ENCODE data around the gene DNAH11. TPM values are rescaled to one million over a fixed set of nuclear protein-coding genes. Genes with fewer than 3 reads are reported as not detected.

Gene DNAH11
- total RNA-seq, 2 donors from 2014 or later: 0.05 to 0.32 TPM

DNA sequence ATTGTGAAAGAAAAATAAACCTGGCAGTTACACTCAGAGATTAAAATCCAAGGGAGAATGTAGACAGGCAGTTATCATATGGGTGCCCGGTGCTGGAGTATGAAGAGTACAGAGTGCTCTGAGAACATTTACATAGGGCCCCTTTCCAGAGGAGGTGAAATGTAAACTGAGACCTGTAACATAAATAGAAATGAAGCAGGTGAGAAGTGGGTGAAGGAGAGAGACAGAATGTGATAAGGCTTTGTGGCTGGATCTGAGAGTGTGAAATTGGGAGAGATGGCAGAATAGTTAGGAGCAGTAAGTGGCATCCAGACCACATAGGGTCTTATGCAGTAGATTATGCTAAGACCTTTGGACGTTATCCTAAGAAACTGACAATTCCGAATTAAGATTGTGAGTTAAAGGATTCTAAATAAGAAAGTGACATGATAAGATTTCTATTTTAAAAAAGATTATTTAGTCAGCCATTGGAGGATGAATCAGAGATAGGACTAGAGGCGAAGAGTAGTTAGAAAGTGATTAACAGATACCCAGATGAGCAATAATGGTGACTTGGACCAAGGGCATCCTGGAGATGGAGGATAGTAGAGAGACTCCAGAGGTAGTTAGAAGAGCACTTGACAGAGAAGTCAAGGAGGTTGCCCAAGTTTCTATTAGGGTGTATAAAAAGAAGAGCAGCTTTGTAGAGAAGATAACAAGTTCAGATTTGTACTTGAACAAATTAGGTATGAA, 36.7 kb downstream of the DNAH11 start:
- no peak for TF ChIP-seq CTCF (IDR thresholded peaks at IDR 0.05)
- H3K36me3 ChIP-seq: no peaks in the 10 kb centered on the region
- no peak overlapping the region for H3K9ac ChIP-seq (ENCODE audit: low read depth in 2 of 2, low read length in 2 of 2)
- no peaks in the 10 kb centered on the region for H3K4me1 ChIP-seq
- H3K9me3 ChIP-seq: no peaks in the 10 kb centered on the region
- no peak for DNase-seq
- no peaks in the 10 kb centered on the region for H3K27me3 ChIP-seq
- H3K27ac ChIP-seq: no peak overlapping the region
- intact Hi-C loops (cut with DNase I): no loop called here
- H3K4me3 ChIP-seq: no peak overlapping the region

- intact Hi-C loops (cut with DNase I): no loop called here
- no peaks in the 10 kb centered on the region for H3K9me3 ChIP-seq
- no peak for DNase-seq
- no peak overlapping the region for H3K27ac ChIP-seq
- H3K36me3 ChIP-seq: no peaks in the 10 kb centered on the region
- H3K27me3 ChIP-seq: no peaks in the 10 kb centered on the region
- H3K4me1 ChIP-seq: no peaks in the 10 kb centered on the region
- no peak for TF ChIP-seq CTCF (IDR thresholded peaks at IDR 0.05)
- H3K4me3 ChIP-seq: no peak overlapping the region
- no peak overlapping the region for H3K9ac ChIP-seq (ENCODE audit: low read depth in 2 of 2, low read length in 2 of 2)
Observed at GRCh38 chr7:21580073-21580521, 37.3 kb downstream of the DNAH11 start.

- no peak for TF ChIP-seq CTCF (IDR thresholded peaks at IDR 0.05)
- no peak overlapping the region for H3K27ac ChIP-seq
- H3K9ac ChIP-seq (ENCODE audit: low read depth in 2 of 2, low read length in 2 of 2): no peak overlapping the region
- no peaks in the 10 kb centered on the region for H3K9me3 ChIP-seq
- no peak for DNase-seq
- no peaks in the 10 kb centered on the region for H3K36me3 ChIP-seq
- no peaks in the 10 kb centered on the region for H3K4me1 ChIP-seq
- no peak overlapping the region for H3K4me3 ChIP-seq
- intact Hi-C loops (cut with DNase I): no loop called here
- no peaks in the 10 kb centered on the region for H3K27me3 ChIP-seq
Observed at GRCh38 chr7:21585070-21585724, 42.4 kb downstream of the DNAH11 start.

DNA sequence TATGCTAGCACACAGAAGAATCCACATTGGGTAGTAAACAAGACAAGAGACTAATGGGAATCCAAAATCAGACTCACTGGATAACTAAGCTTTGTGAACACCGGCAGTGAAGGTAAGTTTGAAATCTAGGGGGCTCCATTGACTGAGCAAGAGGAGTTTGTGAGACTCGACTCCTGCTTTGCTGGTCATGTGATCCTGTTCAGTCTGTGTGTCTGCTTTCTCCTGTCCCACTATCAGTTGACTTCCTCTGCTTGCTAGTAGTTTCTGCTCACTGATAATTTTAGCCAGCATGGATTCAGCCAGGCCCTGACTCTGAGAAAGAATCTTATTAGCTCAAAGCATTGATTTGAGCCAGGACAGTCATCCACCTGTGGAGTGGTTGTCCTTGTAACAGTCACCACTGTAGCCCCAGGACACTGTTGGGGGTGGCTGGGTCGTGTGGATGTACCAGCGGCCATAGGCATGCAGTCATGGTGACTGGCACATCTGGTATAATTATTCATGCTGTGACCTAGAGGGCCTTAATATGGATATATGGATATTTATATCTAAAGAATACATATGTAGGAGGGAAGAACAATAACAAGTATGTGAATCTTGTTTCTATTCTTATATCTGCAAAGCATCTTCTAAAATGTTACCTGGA, 44.4 kb downstream of the DNAH11 start:
- Histone ChIP-seq H3K4me1 (no peaks in the 10 kb centered on the region), H3K36me3 (no peaks in the 10 kb centered on the region), H3K9ac (ENCODE audit: low read depth in 2 of 2, low read length in 2 of 2) (no peak overlapping the region), H3K27me3 (no peaks in the 10 kb centered on the region), H3K27ac (no peak overlapping the region), H3K4me3 (no peak overlapping the region), H3K9me3 (no peaks in the 10 kb centered on the region)
- no peak for TF ChIP-seq CTCF (IDR thresholded peaks at IDR 0.05)
- no peak for DNase-seq
- intact Hi-C loops (cut with DNase I): no loop called here

GRCh38 chr7:21596801-21597200, 54.0 kb downstream of the DNAH11 start:
- no peak overlapping the region for H3K9ac ChIP-seq (ENCODE audit: low read depth in 2 of 2, low read length in 2 of 2)
- no peaks in the 10 kb centered on the region for H3K4me1 ChIP-seq
- H3K9me3 ChIP-seq: no peaks in the 10 kb centered on the region
- DNase-seq: no peak
- H3K27ac ChIP-seq: no peak overlapping the region
- H3K36me3 ChIP-seq: no peaks in the 10 kb centered on the region
- no peak overlapping the region for H3K4me3 ChIP-seq
- no peak for TF ChIP-seq CTCF (IDR thresholded peaks at IDR 0.05)
- intact Hi-C loops (cut with DNase I): no loop called here
- no peaks in the 10 kb centered on the region for H3K27me3 ChIP-seq

Data from colonic mucosa (tissue), 4 donors.